Loucy (cell line): Measurements from ENCODE around the gene KCNF1.

Experiments
- EZH2phosphoT487 ChIP-seq: fragments of 200-600 bp; IDR thresholded peaks from 2 replicates; pipeline ENCODE4 v1.6.1; 2018; ENCODE audit warnings: antibody characterized with exemption, mild to moderate bottlenecking, moderate library complexity, borderline replicate concordance
- TF ChIP-seq, protein P1 (sequence below): fragments of 200-600 bp; sonication (generic); conservative IDR thresholded peaks from 2 replicates; pipeline ENCODE4 v1.5.1; 2014; ENCODE audit warnings: mild to moderate bottlenecking, antibody characterized with exemption, low read length

DNA sequence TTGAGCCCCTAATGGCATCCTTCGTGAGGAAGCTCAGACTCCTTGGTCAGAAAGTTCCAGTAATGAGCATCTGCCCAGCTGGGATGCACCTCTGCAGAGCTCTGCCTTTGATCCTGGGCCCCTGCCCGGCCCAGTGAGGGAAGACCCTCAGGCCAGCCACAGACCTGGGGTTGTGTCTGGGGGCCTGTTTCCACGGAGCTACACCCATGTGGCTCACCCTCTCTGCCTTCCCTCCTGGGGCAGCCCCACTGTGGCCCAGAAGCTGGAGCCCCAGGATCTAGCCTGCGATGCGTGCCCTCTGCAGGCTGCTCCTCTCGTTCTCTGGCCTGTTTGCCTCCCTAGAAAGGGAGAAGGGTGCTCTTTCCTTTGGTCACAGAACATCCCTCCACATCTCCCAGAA is 9.8 kb downstream of the KCNF1 start:
- TF ChIP-seq, protein P1, sequence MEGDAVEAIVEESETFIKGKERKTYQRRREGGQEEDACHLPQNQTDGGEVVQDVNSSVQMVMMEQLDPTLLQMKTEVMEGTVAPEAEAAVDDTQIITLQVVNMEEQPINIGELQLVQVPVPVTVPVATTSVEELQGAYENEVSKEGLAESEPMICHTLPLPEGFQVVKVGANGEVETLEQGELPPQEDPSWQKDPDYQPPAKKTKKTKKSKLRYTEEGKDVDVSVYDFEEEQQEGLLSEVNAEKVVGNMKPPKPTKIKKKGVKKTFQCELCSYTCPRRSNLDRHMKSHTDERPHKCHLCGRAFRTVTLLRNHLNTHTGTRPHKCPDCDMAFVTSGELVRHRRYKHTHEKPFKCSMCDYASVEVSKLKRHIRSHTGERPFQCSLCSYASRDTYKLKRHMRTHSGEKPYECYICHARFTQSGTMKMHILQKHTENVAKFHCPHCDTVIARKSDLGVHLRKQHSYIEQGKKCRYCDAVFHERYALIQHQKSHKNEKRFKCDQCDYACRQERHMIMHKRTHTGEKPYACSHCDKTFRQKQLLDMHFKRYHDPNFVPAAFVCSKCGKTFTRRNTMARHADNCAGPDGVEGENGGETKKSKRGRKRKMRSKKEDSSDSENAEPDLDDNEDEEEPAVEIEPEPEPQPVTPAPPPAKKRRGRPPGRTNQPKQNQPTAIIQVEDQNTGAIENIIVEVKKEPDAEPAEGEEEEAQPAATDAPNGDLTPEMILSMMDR = no peak
- TF ChIP-seq EZH2phosphoT487 = no peak
